Keratinocyte (primary cell): ENCODE measurements around the gene RBPJ. TPM values are rescaled to one million over a fixed set of nuclear protein-coding genes. Genes with fewer than 3 reads are reported as not detected.

Experiments used
- DNase-seq: peaks from one replicate; pipeline ENCODE4 v3.0.0-alpha.2; 2011; ENCODE audit warnings: low read depth, missing footprints, low spot score
- FAIRE-seq: peaks from 2 replicates; lab custom pipeline; 2011; peaks lifted over from hg19 to GRCh38; lab: Jason Lieb, UNC
- H2AFZ ChIP-seq: 2 replicates; pipeline ENCODE4 v1.6.0; 2012; ENCODE audit warnings: low read length, control low read depth, inconsistent platforms; ENCODE audit not compliant: control insufficient read depth
- H3K27ac ChIP-seq: 2 replicates; pipeline ENCODE4 v1.5.1; 2011; ENCODE audit warnings: low read length; ENCODE audit not compliant: control insufficient read depth, insufficient read depth
- H3K27me3 ChIP-seq: 3 replicates; pipeline ENCODE4 v1.6.0; 2011; ENCODE audit warnings: low read length; ENCODE audit not compliant: control insufficient read depth, insufficient read depth; ENCODE audit errors: extremely low read depth
- H3K36me3 ChIP-seq, 2 experiments: 2 replicates in 1 of 2; 3 replicates in 1 of 2; pipeline ENCODE4 v1.5.1; 2011; ENCODE audit warnings: low read length in 2 of 2, mild to moderate bottlenecking in 1 of 2; ENCODE audit not compliant: control insufficient read depth in 2 of 2, insufficient read depth in 2 of 2; ENCODE audit errors: extremely low read depth in 1 of 2
- H3K4me1 ChIP-seq: 3 replicates; pipeline ENCODE4 v1.5.1; 2011; ENCODE audit warnings: low read length; ENCODE audit not compliant: control insufficient read depth, insufficient read depth; ENCODE audit errors: extremely low read depth
- H3K4me2 ChIP-seq: 3 replicates; pipeline ENCODE4 v1.6.0; 2011; ENCODE audit warnings: low read depth, low read length; ENCODE audit not compliant: control insufficient read depth, insufficient read depth; ENCODE audit errors: extremely low read depth
- H3K4me3 ChIP-seq, 3 experiments: fragments of 200-600 bp in 1 of 3; sonication (generic) in 1 of 3; 2 replicates in 2 of 3; 3 replicates in 1 of 3; pipeline ENCODE4 v1.5.1; 2011 to 2016; ENCODE audit warnings: low read length in 3 of 3, mild to moderate bottlenecking in 3 of 3, control low read depth in 2 of 3, inconsistent platforms in 1 of 3, low read depth in 1 of 3, mixed read lengths in 1 of 3, mixed run types in 1 of 3, moderate library complexity in 1 of 3; ENCODE audit not compliant: control insufficient read depth in 2 of 3, insufficient read depth in 2 of 3; ENCODE audit errors: extremely low read depth in 1 of 3
- H3K79me2 ChIP-seq: 2 replicates; pipeline ENCODE4 v1.6.0; 2012; ENCODE audit warnings: low read length; ENCODE audit not compliant: control insufficient read depth, insufficient read depth
- H3K9ac ChIP-seq: 3 replicates; pipeline ENCODE4 v1.6.0; 2011; ENCODE audit warnings: low read length; ENCODE audit not compliant: control insufficient read depth, insufficient read depth; ENCODE audit errors: extremely low read depth
- H3K9me1 ChIP-seq: 3 replicates; pipeline ENCODE4 v1.6.0; 2011; ENCODE audit warnings: low read length; ENCODE audit not compliant: control insufficient read depth, insufficient read depth; ENCODE audit errors: extremely low read depth
- H3K9me3 ChIP-seq: 2 replicates; pipeline ENCODE4 v1.5.1; 2012; ENCODE audit warnings: low read depth, low read length; ENCODE audit not compliant: control insufficient read depth
- H4K20me1 ChIP-seq: 3 replicates; pipeline ENCODE4 v1.6.0; 2011; ENCODE audit warnings: low read length; ENCODE audit not compliant: control insufficient read depth, insufficient read depth; ENCODE audit errors: extremely low read depth
- CTCF ChIP-seq, 3 experiments: IDR thresholded peaks in 1 of 3; conservative IDR thresholded peaks in 1 of 3; optimal IDR thresholded peaks in 1 of 3; 2 replicates in 2 of 3; 3 replicates in 1 of 3; pipeline versions ENCODE3 to v1.5.1; 2011; ENCODE audit warnings: low read length in 3 of 3, mild to moderate bottlenecking in 3 of 3, moderate library complexity in 2 of 3, control low read depth in 1 of 3, inconsistent platforms in 1 of 3; ENCODE audit not compliant: insufficient read depth in 2 of 3; ENCODE audit errors: extremely low read depth in 1 of 3
- EZH2 ChIP-seq: IDR thresholded peaks from one replicate; pipeline ENCODE4 v1.6.1; 2012; ENCODE audit warnings: inconsistent platforms, mild to moderate bottlenecking, low read length, moderate library complexity
- dilution Hi-C: fragments of 300-500 bp; cut with MboI; formaldehyde crosslinking; loops from one replicate; pipeline ENCODE4 v1.7.0; 2020; ENCODE audit warnings: low sequenced_read_pairs; ENCODE audit not compliant: extremely low pct_ligation_motif_present
- polyA plus RNA-seq, 5 experiments: library from polyadenylated mRNA; depleted of rRNA in 3 of 5; stranded (reverse) in 3 of 5; stranded (forward) in 1 of 5; unstranded in 1 of 5; fragments of >200 nt; gene quantifications; 1 replicate in 1 of 5; 2 replicates in 3 of 5; 3 replicates in 1 of 5; pipeline versions ENCODE4 v1.2.1 to v1.2.3, GENCODE V29; 2011 to 2012; ENCODE audit warnings: missing spikeins in 2 of 5, low read depth in 1 of 5, low replicate concordance in 1 of 5

Gene RBPJ
- polyA plus RNA-seq, 1 donor (not counting 4 experiments of a cell fraction or from before 2014, with no cell fraction given) = 38.0 TPM

GRCh38 chr4:26330186-26330787 lies 9.5 kb downstream of the RBPJ start:
- Histone ChIP-seq H3K4me3 (no peak overlapping the region), H3K27me3 (no peaks in the 10 kb centered on the region), H3K4me2 (no peak overlapping the region), H3K9me1 (no peaks in the 10 kb centered on the region), H2AFZ (no peak overlapping the region), H4K20me1 (peaks cover 7% of the 10 kb centered on the region), H3K79me2 (peaks cover 76% of the 10 kb centered on the region), H3K4me1 (peaks cover 13% of the 10 kb centered on the region), H3K9ac (no peak overlapping the region), H3K36me3 (no peaks in the 10 kb centered on the region), H3K27ac (no peak overlapping the region), H3K9me3 (no peaks in the 10 kb centered on the region)
- DNase-seq (no peak), FAIRE-seq (peak; percentile 52)
- dilution Hi-C loops = no loop called here
- no peak for TF ChIP-seq EZH2
- peak in 2 of 3 experiments; percentile 45 to 59 for TF ChIP-seq CTCF (optimal IDR thresholded peaks at IDR 0.05 in 1 of 3, IDR thresholded peaks at IDR 0.05 in 1 of 3, conservative IDR thresholded peaks at IDR 0.05 in 1 of 3; ENCODE audit: extremely low read depth in 1 of 3, insufficient read depth in 2 of 3, low read length in 3 of 3)

DNA sequence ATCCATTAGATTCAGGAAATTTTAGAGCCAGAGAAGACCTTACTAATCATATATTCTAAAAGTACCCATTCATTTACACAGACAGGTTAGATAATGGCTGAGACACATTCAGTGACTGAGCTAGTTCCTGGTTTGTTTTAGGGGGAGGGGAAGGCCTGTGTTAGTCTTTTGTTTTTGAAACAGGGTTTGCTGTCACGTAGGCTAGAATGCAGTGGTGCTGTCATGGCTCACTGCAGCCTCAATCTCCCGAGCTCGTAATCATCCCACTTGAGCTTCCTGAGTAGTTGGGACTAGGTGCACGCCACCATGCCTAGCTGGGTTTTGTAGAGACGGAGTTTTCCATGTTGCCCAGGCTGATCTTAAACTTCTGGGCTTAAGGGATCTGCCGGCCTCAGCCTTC lies 10.1 kb downstream of the RBPJ start:
- Histone ChIP-seq H3K9me3 (no peaks in the 10 kb centered on the region), H3K4me2 (no peak overlapping the region)

More for the DNA sequence above, 10.1 kb downstream of the RBPJ start:
- no peak for TF ChIP-seq EZH2
- no peak for TF ChIP-seq CTCF (optimal IDR thresholded peaks at IDR 0.05 in 1 of 3, IDR thresholded peaks at IDR 0.05 in 1 of 3, conservative IDR thresholded peaks at IDR 0.05 in 1 of 3; ENCODE audit: extremely low read depth in 1 of 3, insufficient read depth in 2 of 3, low read length in 3 of 3)
- Histone ChIP-seq H3K4me3 (no peak overlapping the region), H4K20me1 (peaks cover 7% of the 10 kb centered on the region), H3K9me1 (no peaks in the 10 kb centered on the region), H3K27me3 (no peaks in the 10 kb centered on the region), H3K36me3 (no peaks in the 10 kb centered on the region), H3K4me1 (peaks cover 13% of the 10 kb centered on the region), H3K9ac (no peak overlapping the region), H3K79me2 (peaks cover 76% of the 10 kb centered on the region), H3K27ac (no peak overlapping the region), H2AFZ (no peak overlapping the region)
- FAIRE-seq (no peak), DNase-seq (no peak)
- dilution Hi-C loops = no loop called here
